ENCODE data around the gene CNGA3.

GRCh38 chr2:98395977-98396376 is 49.7 kb downstream of the CNGA3 start:
- TF ChIP-seq POLR2A (IDR thresholded peaks at IDR 0.05): no peak
- no peak for TF ChIP-seq CTCF (IDR thresholded peaks at IDR 0.05)
- TF ChIP-seq EP300 (IDR thresholded peaks at IDR 0.05): no peak
- no peak for TF ChIP-seq POLR2AphosphoS5 (IDR thresholded peaks at IDR 0.05)
